Left colon (tissue), 2 donors: Measurements from ENCODE around the gene TRMT10C. TPM values are rescaled to one million over a fixed set of nuclear protein-coding genes. Genes with fewer than 3 reads are reported as not detected.
"Not testable (repeated sequence)": the region's sequence is repeated elsewhere in the genome, so short reads cannot be mapped to it uniquely, and the experiment has no call there.

ENCODE experiments used
- ATAC-seq: fragments of 200-7000 bp; cut with Tn5 transposase; one replicate; pipeline ENCODE4 v1.9.1; 2020; ENCODE audit warnings: mild to moderate bottlenecking, moderate library complexity
- DNase-seq, 2 donors: peaks; one replicate each; pipeline ENCODE4 v3.0.0-alpha.2; 2020
- intact Hi-C, 2 donors: fragments of 100-400 bp; cut with DNase I in 1 of 2; cut with micrococcal nuclease in 1 of 2; formaldehyde crosslinking; loops; one replicate each; pipeline versions ENCODE4 v1.11.2 to v1.14.0; 2022; cut with DNase I, micrococcal nuclease
- total RNA-seq, 2 donors: library from RNA; stranded (reverse); fragmentation: NEBNext Ultra II Directional; extraction: Animal tissue kit (Norgen Biotek cat#: 25700); gene quantifications; one replicate each; pipeline ENCODE4 v1.2.1, GENCODE V29; 2021
- donor health status: DM: no; HTN: no; CAD: no.
- donor health status: DM: yes; HTN: yes; CAD: no.

The TRMT10C gene
- total RNA-seq, 2 donors from 2014 or later, result 15.9 to 20.1 TPM

DNA sequence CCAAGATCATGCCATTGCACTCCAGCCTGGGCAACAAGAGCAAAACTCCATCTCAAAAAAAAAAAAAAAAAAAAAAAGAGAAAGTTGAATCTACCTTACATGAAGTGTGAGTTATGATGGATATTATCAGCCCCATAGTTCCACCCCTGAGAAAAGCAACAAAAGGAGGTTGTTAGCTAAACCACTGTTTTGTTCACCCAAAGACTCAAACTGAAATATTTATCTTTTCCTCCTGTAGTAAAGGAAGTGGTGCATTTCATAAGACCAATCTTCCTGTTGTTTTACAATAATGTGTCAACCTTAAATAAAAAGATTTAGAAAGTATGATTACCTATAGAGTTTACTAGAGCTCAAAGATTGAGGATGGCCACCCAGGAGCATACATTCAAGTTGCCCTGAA lies 18.7 kb upstream of the TRMT10C start:
- intact Hi-C loops, result no loop called here
- no peak for ATAC-seq
- no peak for DNase-seq

DNA sequence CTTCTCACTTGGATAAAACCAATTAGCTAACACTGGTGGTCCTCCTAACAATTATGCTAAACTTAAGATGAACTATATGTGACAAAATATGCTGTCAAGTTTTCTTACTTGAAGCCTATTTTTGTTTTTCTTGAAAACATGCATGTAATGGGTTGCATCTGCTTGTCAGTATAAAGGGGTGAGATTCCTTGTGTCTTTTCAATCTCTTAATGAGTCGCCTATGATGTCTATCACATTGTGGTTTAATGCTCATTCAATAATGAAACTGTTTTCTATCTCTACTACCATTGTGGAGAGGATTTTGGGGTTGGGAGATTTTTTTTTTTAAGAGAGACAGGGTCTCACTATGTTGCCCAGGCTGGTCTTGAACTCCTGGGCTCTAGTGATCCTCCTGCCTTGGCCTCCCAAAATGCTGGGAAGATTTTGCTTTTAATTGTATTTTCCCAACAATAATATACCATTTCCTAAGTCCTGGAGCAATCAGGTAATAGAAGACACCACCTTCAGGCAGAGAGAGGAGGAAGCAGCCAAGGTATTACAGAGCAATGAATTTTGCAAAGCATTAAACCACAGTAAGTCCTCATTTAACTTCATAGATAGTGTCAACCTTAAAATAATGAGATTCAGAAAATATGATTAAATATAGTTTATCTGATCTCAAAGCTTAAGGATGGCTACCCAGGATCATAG lies 17.4 kb upstream of the TRMT10C start:
- intact Hi-C loops, result no loop called here
- DNase-seq (no peak), ATAC-seq (no peak)

DNA sequence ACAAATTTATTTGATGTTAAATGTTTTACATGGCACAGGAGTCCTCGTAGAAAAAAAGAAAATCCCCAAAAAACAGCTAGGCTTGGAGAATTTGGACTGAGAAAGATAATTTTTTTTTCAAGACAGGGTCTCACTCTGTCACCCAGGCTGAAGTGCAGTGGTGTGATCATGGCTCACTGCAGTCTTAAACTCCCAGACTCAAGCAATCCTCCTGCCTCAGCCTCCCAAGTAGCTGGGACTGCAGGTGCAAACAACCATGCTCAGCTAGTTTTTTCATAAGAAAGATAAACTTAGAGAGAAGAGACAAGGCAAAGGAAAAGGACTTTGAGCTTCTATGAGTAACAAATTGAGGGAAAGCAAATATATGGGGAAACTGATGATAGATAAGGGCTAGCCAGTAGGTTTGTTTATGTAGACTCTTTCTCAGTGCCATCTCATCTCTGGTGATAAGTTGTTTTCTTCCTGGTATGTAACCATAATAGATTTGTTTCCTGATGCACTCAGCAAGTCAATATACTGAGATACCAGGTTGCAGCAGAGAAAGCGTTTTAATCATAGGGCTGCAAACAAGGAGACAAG lies 13.1 kb upstream of the TRMT10C start:
- no peak for ATAC-seq

DNA sequence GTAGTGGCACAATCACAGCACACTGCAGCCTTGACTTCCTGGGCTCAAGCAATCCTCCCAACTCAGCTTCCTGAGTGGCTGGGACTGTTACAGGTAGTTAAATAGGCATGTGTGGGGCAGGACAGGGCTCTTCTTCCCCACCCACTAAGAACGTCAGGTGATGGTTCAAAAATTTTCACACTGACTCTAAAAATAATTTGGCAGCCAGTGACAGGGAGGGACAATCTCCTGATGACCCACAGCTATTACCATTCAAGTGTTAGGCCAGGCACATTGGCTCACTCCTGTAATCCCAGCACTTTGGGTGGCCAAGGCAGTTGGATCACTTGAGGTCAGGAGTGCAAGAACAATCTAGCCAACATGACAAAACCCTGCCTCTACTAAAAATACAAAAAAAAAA lies 12.2 kb upstream of the TRMT10C start:
- no peak for DNase-seq
- intact Hi-C loops, result no loop called here
- ATAC-seq, result no peak

More for the DNA sequence above, 13.1 kb upstream of the TRMT10C start:
- intact Hi-C loops, result no loop called here
- no peak for DNase-seq

DNA sequence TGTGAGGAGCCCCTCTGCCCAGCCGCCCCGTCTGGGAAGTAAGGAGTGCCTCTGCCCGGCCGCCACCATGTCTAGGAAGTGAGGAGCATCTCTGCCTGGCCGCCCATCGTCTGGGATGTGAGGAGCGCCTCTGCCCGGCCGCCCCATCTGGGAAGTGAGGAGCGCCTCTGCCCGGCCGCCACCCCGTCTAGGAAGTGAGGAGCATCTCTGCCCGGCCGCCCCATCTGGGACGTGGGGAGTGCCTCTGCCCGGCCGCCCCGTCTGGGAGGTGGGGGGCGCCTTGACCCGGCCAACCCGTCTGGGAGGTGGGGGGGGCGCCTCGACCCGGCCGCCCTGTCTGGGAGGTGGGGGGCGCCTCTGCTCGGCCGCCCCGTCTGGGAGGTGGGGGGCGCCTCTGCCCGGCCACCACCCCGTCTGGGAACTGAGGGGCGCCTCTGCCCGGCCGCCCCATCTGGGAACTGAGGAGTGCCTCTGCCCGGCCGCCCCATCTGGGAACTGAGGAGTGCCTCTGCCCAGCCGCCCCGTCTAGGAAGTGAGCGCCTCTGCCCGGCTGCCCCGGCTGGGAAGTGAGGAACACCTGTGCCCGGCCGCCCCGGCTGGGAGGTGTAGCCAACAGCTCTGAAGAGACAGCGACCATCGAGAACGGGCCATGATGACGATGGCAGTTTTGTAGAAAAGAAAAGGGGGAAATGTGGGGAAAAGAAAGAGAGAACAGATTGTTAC lies 10.1 kb upstream of the TRMT10C start:
- DNase-seq, ATAC-seq, intact Hi-C loops: not testable (repeated sequence)

DNA sequence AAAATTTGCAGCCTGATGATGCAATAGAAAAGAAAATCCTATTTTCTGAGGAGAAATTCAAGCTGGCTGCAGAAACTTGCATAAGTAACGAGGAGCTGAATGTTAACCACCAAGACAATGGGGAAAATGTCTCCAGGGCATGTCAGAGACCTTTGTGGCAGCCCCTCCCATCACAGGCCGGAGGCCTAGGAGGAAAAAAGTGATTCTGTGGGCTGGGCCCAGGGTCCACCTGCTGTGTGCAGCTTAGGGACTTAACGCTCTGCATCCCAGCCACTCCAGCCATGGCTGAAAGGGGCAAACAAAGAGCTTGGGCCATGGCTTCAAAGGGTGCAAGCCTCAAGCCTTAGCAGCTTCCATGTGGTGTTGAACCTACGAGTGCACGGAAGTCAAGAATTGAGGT lies 8.3 kb upstream of the TRMT10C start:
- ATAC-seq, intact Hi-C loops, DNase-seq: not testable (repeated sequence)

DNA sequence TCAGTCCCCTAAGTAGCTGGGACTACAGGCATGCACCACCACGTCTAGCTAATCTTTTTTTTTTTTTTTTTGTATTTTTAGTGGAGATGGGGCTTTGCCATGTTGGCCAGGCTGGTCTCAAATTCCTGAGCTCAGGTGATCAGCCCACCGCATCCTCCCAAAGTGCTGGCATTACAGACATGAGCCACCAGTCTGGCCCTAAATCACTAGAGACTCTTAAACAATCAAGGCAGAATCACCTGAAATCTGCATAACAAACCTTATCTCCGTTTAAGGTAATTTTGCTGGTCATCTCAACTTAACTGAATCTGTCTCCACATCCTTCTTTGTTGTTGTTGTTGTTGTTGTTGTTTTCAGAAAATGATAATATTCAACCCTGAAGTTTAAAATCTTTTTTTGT lies 5.6 kb upstream of the TRMT10C start:
- intact Hi-C loops, result no loop called here
- ATAC-seq (no peak), DNase-seq (no peak)

DNA sequence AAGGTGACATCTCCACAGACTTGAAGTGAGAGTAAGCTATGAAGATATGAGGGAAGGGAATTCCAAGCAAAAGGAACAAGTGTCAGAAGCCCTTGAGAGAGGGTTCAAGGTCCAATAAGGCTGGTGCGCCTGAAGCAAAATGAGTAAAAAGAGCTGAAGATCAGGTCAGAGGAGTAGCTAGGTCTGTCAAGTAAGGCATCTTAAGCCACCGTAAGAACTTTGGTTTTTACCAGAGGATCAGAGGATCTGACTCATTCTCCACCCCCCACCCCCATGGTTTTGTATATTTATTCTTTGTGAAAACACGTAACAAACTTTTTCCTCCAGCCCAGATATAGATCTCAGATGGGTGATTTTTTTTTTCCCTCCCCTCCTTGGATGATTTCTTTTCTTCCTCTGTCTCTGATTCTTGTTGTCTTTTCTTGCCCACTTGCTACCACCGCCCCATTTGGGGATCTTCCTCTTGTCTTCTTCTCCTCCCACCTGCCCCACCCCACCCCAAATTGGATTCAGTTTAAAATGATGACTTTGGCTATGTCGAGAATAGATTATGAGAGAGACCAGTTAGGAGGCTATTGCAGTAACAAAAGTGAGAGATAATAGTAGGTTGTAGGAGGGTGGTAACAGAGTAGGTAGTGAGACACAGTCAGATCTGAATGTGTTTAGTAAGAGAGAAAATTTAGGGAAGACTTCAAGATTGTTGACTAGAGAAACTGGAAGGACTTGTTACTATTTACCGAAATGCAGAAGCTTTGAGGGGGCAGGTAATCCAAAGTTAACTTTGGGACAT lies 6.1 kb downstream of the TRMT10C start:
- ATAC-seq, result no peak
- DNase-seq, result no peak
- intact Hi-C loops, result no loop called here

DNA sequence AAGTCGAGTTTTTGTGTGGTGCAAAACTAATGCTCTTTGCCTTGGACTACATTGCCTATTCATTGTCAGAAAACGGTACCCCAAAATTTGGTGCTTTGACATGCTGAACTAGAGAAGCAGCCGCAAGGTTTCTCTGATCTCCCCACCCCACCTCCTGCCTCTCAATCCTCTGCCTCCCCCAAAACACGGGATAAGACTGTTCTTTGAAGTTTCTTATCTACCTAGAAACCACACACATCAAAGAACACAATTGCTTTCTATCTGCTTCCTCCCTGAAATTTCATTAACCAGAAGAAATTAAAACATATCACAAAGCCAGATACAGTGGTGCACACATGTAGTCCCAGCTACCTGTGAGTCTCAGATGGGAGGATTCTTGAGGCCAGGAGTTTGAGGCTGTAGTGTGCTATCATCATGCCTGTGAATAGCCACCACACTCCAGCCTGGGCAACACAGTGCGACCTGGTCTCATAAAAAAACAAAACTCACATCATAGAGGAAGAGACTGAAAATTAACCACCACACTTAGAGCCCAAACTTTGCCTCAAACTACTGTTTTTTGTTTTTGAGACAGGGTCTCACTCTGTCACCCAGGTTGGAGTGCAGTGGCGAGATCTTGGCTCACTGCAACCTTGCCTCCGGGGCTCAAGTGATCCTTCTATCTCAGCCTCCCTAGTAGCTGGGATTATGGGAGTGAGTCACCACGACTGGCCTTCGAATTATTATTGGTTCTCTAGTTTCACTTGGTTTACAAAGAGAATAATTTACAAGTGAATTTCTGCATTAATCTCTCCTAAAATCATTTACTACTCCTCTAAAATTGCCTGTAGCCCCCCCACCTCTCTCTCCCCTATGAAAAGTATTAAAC lies 9.6 kb downstream of the TRMT10C start:
- no peak for ATAC-seq
- intact Hi-C loops, result loop anchor here in 1 of 2 donors (10.0 kb wide), 1 partner anchor 104 kb away; the partner anchor contains the start of gene ZBTB11
- DNase-seq, result no peak

DNA sequence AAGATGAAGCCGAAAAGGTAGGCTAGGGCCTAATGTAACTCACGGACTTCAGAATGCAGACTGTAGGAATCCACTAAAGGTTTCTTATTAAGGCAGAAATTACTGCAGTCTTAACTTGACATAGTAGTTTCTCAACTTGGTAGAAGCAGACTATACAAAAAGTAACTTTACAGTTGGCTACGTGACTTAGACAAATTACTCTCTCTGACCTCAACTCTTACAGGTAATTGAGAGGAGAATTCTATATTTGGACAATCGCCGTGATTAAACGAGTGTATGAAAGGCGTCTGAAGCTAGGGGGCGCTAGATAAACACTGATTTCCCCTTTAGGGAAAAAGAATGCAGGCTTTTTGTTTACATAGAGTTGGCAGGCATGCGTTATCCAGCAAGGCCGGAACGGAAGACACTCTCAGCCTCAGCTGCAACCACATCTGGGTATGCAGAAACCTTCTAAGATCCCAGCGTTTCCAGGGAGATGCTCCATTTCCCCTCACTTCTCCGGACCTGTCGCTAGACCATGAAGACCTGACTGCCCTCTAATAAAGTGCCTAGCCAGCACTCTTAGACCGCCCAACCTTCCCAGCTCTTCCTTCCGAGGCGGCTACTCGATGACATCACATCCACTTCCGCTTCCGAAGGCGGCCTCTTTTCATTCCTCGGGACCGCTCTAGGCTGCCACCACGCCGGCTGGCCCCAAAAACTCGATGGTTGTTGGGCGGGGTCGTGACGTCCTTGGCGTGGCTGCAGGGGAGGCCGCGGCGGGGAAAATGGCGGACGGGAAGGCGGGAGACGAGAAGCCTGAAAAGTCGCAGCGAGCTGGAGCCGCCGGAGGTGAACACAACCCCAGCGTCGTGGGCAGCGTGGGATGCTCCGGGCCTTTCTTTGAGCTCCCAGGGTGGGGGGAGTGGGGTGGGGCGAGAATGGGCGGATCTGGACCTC lies 12.1 kb downstream of the TRMT10C start, which contains the start of gene PCNP:
PCNP (plus strand) TSS at position 732 of the 939 bp plus-strand sequence; CDS start at position 768, 36 bp downstream.
- intact Hi-C loops, result loop anchor here in 1 of 2 donors (10.0 kb wide), 1 partner anchor 101 kb away; the partner anchor contains the start of gene ZBTB11
- DNase-seq (peak; percentile 99 to 100), ATAC-seq (peak; percentile 87)

DNA sequence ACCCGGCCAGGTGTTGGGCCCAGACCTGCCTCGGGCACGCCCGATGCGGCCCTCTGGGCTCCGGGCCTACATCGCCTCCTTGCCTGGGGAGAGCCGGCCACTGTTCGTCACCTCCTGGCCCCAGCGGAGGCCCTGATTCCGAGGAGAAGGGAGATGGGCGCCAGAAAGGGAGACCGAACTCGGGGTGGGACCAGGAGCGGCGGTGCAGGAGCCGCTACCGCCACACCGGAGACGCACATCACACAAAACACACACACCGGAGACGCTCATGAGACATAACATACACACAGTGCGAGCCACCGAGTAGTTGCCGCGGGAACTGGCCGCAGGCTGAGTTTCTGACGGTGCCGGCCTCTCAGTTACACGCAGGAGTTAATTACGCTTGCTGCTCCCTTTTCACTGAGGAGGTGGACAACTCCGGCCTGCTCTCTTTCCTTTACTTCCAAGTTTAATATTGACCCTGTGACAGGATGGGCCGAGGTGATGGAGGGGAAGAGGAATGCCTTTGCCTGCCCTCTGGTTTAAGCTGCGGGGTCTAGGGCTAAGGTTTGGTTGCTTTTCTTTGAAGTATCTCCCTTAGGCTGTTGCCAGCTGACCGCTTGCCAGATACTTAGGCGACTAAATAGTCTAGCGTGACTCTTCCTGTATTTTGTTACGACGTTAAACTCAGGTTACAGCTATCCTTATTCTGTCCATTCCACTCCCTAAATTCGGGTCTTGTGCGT lies 12.9 kb downstream of the TRMT10C start:
- intact Hi-C loops, result loop anchor here in 1 of 2 donors (10.0 kb wide), 1 partner anchor 100 kb away; the partner anchor contains the start of gene ZBTB11
- peak; percentile 53 to 55 for DNase-seq
- ATAC-seq, result peak; percentile 70

DNA sequence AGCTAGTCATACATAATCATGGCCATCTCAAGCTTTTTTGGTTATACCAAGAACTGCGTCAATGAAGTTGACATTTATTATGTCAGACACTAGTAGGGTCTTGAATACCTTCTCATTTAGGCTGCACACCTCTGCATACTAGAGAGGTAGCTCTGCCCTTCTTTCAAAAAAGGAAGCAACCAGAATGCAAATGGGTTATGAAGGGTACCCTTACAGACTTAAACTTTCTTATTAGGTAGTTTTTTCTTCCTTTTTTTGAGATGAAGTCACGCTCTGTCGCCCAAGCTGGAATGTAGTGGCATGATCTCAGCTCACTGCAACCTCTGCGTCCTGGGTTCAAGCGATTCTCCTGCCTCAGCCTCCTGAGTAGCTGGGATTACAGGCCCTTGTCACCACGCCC lies 15.6 kb downstream of the TRMT10C start:
- DNase-seq (no peak), ATAC-seq (no peak)
- intact Hi-C loops, result loop anchor here in 1 of 2 donors (10.0 kb wide), 1 partner anchor 98 kb away; the partner anchor contains the start of gene ZBTB11

DNA sequence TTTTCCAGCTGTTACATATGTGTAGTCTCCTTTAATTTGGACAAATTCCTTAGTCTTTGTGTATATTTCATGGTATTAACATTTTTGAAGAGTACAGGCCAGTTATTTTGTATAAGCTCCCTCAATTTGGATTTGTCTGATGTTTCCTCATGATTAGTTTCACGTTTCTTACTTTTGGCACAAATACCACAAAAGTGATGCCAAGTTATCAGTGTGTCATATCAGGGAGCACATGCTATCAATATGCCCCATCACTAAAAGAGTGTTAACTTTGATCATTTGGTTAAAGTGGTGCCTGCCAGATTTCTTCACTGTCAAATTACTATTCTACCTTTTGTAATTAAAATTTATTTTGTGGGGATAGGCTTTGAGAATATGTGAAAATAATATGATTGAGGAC lies 26.9 kb downstream of the TRMT10C start:
- intact Hi-C loops, result no loop called here
- DNase-seq (no peak), ATAC-seq (no peak)

DNA sequence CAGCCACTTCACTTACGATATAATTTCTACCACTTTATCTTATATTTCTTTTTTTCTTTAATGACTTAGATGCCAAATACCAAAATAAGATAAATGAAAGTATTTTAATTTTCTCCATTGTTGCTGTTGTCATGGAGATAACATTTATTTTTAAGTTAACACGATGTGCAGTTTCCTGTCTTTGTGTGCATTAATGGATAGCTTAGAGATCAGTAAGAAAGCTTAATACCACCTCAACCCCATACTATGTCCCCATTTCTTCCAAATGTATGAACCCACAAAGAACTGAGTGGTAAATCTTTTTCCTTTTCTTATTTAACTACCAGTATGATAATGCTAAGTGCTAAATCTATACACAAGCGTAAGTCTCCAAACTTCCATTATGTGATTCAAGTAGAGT lies 29.4 kb downstream of the TRMT10C start:
- ATAC-seq, result no peak
- DNase-seq, result no peak
- intact Hi-C loops, result no loop called here

DNA sequence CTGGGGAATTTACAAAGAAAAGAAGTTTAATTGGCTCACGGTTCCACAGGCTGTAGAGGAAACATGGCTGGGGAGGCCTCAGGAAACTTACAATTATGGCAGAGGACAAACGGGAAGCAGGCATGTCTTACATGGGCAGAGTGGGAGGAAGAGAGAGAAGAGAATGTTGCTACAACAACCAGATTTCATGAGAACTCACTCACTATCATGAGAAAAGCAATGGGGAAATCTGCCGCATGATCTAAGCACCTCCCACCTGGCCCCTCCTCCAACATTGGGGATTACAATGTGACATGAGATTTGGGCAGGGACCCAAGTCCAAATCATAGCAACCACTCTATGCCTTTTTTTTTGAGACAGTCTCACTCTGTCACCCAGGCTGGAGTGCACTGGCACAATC lies 41.1 kb downstream of the TRMT10C start:
- ATAC-seq (no peak), DNase-seq (no peak)
- intact Hi-C loops, result no loop called here

DNA sequence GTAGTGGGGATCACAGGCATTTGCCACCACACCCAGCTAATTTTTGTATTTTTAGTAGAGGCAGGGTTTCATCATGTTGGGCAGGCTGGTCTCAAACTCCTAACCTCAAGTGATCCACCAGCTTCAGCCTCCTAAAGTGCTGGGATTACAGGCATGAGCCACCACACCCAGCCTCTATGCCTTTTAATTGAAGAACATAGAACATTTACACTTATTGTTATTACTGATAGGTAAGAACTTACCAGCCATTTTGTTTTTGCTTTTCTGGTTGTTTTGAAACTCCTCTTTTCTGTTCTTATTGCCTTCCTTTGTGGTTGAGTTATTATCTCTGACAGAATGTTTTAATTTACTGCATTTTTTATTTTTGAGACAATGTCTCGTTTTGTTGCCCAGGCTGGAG lies 41.5 kb downstream of the TRMT10C start:
- no peak for DNase-seq
- intact Hi-C loops, result no loop called here
- no peak for ATAC-seq
